OCI-LY3 (cell line): ENCODE results near the gene MAPT.

ENCODE experiments used
- H2AFZ ChIP-seq: fragments of 200-600, 300-600 bp; shearing (Covaris generic); 2 replicates; pipeline ENCODE4 v1.6.0; 2014; ENCODE audit warnings: antibody characterized with exemption, low read depth, low read length
- H3K27ac ChIP-seq: fragments of 200-600, 300-600 bp; sonication (generic); 2 replicates; pipeline ENCODE4 v1.5.1; 2014; ENCODE audit warnings: mild to moderate bottlenecking, low read length, moderate library complexity, mixed read lengths
- H3K27me3 ChIP-seq: fragments of 200-600, 300-600 bp; sonication (generic); 2 replicates; pipeline ENCODE4 v1.6.1; 2014; ENCODE audit warnings: low read depth, low read length, mixed read lengths
- H3K36me3 ChIP-seq: fragments of 200-600, 300-600 bp; sonication (generic); replicated peaks from 2 replicates; pipeline ENCODE3; 2014; ENCODE audit warnings: low read depth, low read length, mixed read lengths
- H3K4me1 ChIP-seq: fragments of 300-600, 200-600 bp; sonication (generic); 2 replicates; pipeline ENCODE4 v1.6.1; 2014; ENCODE audit warnings: low read length, mixed read lengths
- H3K4me2 ChIP-seq: fragments of 200-600, 300-600 bp; sonication (generic); 2 replicates; pipeline ENCODE4 v1.6.1; 2014; ENCODE audit warnings: low read length, mixed read lengths
- H3K4me3 ChIP-seq: fragments of 300-600, 200-600 bp; sonication (generic); 2 replicates; pipeline ENCODE4 v1.5.1; 2014; ENCODE audit warnings: antibody characterized with exemption, mild to moderate bottlenecking, low read length, moderate library complexity
- H3K79me2 ChIP-seq: fragments of 300-600, 200-600 bp; shearing (Covaris generic); 2 replicates; pipeline ENCODE4 v1.6.1; 2014; ENCODE audit warnings: mild to moderate bottlenecking, low read length, mixed read lengths
- H3K9ac ChIP-seq: fragments of 300-600, 200-600 bp; shearing (Covaris generic); 2 replicates; pipeline ENCODE4 v1.6.0; 2014; ENCODE audit warnings: mild to moderate bottlenecking, low read length, moderate library complexity
- H3K9me3 ChIP-seq: fragments of 200-600, 300-600 bp; shearing (Covaris generic); 2 replicates; pipeline ENCODE4 v1.6.1; 2014; ENCODE audit warnings: low read length, mixed read lengths; ENCODE audit not compliant: insufficient read depth
- H4K20me1 ChIP-seq: fragments of 200-600, 300-600 bp; sonication (generic); 2 replicates; pipeline ENCODE4 v1.6.1; 2016; ENCODE audit warnings: low read length, mixed read lengths; ENCODE audit not compliant: insufficient read depth
- CTCF ChIP-seq: fragments of 200-600, 300-600 bp; sonication (generic); IDR thresholded peaks from 2 replicates; pipeline ENCODE4 v1.5.1; 2014; ENCODE audit warnings: antibody characterized with exemption, low read length, low read depth
- EZH2phosphoT487 ChIP-seq: fragments of 200-600 bp; shearing (Covaris generic); IDR thresholded peaks from 2 replicates; pipeline ENCODE4 v1.6.1; 2018; ENCODE audit warnings: antibody characterized with exemption, mixed run types, low read depth

The MAPT gene

GRCh38 chr17:45863857-45864654, 30.3 kb upstream of the MAPT start:
- no peaks in the 10 kb centered on the region for H3K36me3 ChIP-seq
- H3K4me3 ChIP-seq = no peak overlapping the region
- no peaks in the 10 kb centered on the region for H3K4me1 ChIP-seq
- no peak overlapping the region for H3K4me2 ChIP-seq
- H3K27ac ChIP-seq = no peak overlapping the region
- H3K9ac ChIP-seq = no peak overlapping the region
- no peaks in the 10 kb centered on the region for H3K79me2 ChIP-seq
- H3K9me3 ChIP-seq = no peaks in the 10 kb centered on the region
- TF ChIP-seq EZH2phosphoT487 = no peak
- no peak overlapping the region for H2AFZ ChIP-seq
- peaks cover 38% of the 10 kb centered on the region for H3K27me3 ChIP-seq
- H4K20me1 ChIP-seq = no peaks in the 10 kb centered on the region

GRCh38 chr17:45867171-45867570, 27.2 kb upstream of the MAPT start:
- no peaks in the 10 kb centered on the region for H3K9me3 ChIP-seq
- H3K4me2 ChIP-seq = no peak overlapping the region
- H3K79me2 ChIP-seq = no peaks in the 10 kb centered on the region
- H3K4me3 ChIP-seq = no peak overlapping the region
- no peaks in the 10 kb centered on the region for H3K4me1 ChIP-seq
- H3K27me3 ChIP-seq = peaks cover 38% of the 10 kb centered on the region
- no peak overlapping the region for H3K27ac ChIP-seq
- TF ChIP-seq EZH2phosphoT487 (no peak), CTCF (no peak)
- no peak overlapping the region for H2AFZ ChIP-seq
- no peak overlapping the region for H3K9ac ChIP-seq
- no peaks in the 10 kb centered on the region for H4K20me1 ChIP-seq
- H3K36me3 ChIP-seq = no peaks in the 10 kb centered on the region

- H2AFZ ChIP-seq = no peak overlapping the region
- H3K4me2 ChIP-seq = no peak overlapping the region
- H4K20me1 ChIP-seq = no peaks in the 10 kb centered on the region
- H3K4me3 ChIP-seq = no peak overlapping the region
- TF ChIP-seq EZH2phosphoT487 (no peak), CTCF (no peak)
- H3K4me1 ChIP-seq = no peaks in the 10 kb centered on the region
- H3K27me3 ChIP-seq = peaks cover 38% of the 10 kb centered on the region
- H3K27ac ChIP-seq = no peak overlapping the region
- no peak overlapping the region for H3K9ac ChIP-seq
- no peaks in the 10 kb centered on the region for H3K36me3 ChIP-seq
- no peaks in the 10 kb centered on the region for H3K79me2 ChIP-seq
- no peaks in the 10 kb centered on the region for H3K9me3 ChIP-seq
Measured at GRCh38 chr17:45867702-45868101, 26.7 kb upstream of the MAPT start.

- Histone ChIP-seq H3K79me2 (no peaks in the 10 kb centered on the region), H3K27me3 (peaks cover 34% of the 10 kb centered on the region), H3K4me2 (no peak overlapping the region), H3K27ac (no peak overlapping the region), H2AFZ (no peak overlapping the region), H3K36me3 (no peaks in the 10 kb centered on the region), H3K4me1 (no peaks in the 10 kb centered on the region), H3K9ac (no peak overlapping the region), H3K4me3 (no peak overlapping the region), H3K9me3 (no peaks in the 10 kb centered on the region), H4K20me1 (no peaks in the 10 kb centered on the region)
- TF ChIP-seq CTCF (no peak), EZH2phosphoT487 (no peak)
Measured at GRCh38 chr17:45868276-45868675, 26.1 kb upstream of the MAPT start.
